DMS 273 (cell line): Measurements from ENCODE around the gene CTAGE1.
"Not testable (repeated sequence)": the region's sequence is repeated elsewhere in the genome, so short reads cannot be mapped to it uniquely, and the experiment has no call there.

Experiments
- DNase-seq: peaks from one replicate; lab custom pipeline; 2025; ENCODE audit not compliant: unreplicated experiment; lab: John Stamatoyannopoulos, UW

CTAGE1 gene

DNA sequence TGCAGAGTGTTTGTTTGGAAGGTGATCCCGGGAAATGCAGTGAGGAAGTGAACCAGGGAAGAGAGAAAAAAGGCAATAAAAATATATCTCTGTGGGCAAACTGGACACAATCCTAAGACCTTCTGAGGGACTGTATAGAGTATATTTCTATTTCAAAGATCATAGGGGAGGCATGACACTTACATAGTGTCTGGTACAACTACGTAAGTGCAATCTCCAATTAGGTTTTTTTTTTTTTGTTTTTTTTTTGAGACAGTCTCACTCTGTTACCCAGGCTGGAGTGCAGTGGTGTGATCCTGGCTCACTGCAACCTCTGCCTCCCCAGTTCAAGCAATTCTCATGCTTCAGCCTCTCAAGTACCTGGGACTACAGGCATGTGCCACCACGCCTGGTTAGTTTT, 24.6 kb downstream of the CTAGE1 start:
- DNase-seq = not testable (repeated sequence)

DNA sequence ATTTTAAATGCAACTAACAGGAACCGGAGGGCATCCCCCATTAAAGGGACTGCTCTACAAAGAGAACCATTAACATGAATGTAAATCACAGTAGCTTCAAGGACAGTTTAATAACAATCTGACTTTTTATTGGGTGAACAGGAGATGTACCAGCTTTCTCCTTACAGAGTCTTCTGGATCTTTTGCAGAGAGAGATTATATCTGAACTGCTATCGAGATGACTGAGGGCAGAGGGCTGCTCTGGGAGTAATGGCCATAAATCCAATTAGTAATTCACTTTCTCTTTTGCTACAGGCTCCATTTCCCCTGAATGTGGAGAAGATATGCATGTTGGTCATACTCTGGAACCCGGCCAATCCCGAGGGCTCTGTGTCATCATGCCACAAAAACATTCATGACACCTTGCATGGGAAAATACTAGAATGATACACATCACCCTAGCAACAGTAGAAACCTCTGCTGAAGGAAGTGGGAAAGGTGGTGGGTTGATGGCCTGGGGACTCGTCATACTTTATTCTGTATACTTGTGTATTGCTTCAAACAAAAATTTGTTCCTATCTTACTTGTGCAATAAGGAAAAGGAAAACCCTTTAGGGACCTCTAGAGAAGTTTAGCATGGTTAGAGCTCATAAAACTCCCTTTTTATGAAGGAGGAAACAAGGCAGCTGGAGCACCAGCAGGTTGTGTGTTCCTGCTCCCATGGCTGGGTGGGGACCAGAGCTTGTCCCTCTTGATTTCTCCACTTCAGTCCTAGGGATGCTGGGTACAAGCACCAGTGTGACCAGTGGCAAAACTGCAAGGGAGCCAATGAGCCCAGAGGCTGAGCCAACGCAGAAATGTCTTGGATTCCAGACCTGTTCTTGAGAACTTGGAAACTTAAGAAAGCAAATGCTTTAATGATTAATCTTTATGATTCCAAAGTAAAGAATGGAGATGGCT, 26.0 kb downstream of the CTAGE1 start:
- no peak for DNase-seq

- DNase-seq = no peak
Observed at GRCh38 chr18:22387787-22388186, 29.9 kb downstream of the CTAGE1 start.

GRCh38 chr18:22387364-22387763, 30.4 kb downstream of the CTAGE1 start:
- DNase-seq = no peak

DNA sequence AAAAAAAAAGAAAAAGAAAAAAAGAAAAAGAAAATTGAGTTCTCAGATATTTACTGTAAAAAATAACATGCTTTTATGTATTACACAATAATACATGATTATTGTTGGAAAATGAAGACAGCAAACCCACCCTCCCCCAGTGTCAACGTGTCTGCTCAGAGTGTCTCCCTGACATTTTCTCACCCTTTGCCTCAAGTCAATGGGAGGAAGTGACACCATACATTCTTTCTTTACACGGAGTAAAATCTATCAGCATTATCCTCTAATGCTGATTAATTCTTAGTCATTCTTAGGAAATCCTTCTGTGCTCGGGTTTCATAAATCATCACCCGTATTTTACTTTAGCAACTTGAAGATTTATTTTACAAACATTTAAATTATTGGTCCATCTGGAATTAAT, 32.0 kb downstream of the CTAGE1 start:
- DNase-seq = no peak

GRCh38 chr18:22378672-22379282, 38.9 kb downstream of the CTAGE1 start:
- DNase-seq = peak; percentile 30

DNA sequence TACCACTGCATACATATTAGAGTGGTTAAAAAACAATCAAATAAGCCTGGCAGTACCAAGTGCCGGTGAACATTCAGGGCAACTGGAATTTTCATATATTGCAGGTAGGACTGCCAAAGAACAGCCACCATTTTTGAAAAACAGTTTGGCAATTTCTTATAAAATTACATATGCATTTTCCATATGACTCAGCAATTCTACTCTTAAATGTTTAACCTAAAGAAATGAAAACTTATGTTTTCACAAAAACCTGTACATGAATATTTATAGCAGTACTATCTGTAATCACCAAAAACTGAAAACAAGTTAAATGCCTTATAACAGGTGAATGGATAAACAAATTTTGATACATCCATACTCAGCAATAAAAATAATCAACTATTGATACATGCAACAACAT, 39.9 kb downstream of the CTAGE1 start:
- no peak for DNase-seq

DNA sequence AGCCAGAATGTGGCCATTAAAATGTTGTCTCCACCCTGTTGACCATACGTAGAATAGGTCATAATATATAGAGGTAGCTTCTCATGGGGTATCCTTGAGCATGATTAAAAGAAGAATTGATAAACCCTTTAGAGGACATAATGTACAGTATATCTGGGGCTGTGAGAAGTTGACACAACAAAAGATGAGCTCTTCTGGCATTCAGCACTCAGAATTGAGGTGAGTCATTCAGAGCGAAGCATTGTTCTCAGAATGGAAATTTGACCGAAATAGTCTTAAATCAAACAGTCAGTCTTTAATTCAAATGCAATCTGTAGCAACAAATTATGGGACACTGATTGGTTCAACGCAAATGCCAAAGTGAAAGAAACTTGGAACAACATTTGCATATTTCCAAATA, 47.3 kb downstream of the CTAGE1 start:
- no peak for DNase-seq

DNA sequence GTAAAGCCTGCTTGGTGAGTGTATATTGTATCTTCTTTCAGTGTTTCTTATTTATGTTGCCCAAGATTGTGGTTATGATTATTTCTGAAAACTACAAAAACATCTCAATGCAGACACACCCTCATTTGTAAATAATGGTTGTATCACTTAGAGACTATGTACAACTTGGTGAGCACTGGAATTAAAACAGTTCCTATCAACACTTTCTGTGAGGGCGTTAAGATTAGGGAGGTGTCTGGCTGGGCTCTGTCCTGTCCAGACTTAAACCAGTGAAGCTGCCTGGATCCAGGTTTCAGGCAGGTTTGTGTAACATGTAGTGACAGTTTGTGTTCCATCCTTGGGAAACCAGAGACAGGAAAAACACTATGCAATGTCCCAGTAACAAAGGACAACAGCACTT, 49.7 kb downstream of the CTAGE1 start:
- no peak for DNase-seq

DNA sequence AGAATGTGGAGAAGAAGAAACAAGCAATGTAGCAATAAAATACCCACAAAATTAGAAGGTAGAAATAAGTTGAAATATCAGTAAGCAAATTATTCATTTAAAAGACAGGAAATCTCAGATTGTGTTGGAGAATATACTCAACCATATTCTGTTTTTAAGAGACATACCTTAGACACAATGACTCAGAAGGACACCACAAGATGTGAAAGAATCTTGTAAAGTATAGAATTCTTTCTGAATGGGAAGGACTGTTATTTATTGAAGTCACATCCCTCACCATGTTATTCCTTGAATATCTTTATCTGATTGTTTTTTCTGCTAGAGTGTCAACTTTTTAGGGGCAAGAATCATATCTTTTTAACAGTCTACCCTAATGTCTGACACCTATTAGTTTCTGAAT, 50.4 kb downstream of the CTAGE1 start:
- DNase-seq = no peak

GRCh38 chr18:22363867-22364463, 53.8 kb downstream of the CTAGE1 start:
- DNase-seq = no peak
